HG03558 (cell line): ENCODE results near the gene APLNR.

Source experiments
- ATAC-seq: cut with Tn5 transposase; IDR thresholded peaks from one replicate; pipeline ENCODE4 v1.9.1; 2021; ENCODE audit warnings: moderate number of reproducible peaks; ENCODE audit not compliant: unreplicated experiment; ENCODE audit errors: extremely low read depth

The APLNR gene

DNA sequence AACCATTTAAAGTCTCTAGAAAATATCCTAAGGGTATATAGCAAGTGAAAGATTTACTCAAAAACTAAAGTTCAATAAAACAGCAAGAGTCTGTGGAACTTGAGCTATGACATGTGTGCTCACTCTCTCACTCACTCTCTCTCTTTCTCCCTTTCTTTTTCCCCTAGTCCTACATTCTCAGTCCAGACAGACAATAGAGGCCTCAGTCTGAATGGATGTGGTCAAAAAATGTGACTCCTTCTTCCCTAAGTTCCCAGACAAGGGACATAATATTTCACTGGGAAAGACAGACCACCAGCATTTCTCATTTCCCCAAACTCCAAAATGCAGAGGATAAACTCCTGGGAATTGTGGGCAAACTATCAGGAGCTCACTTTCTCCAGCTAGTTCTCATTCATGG is 17.6 kb upstream of the APLNR start:
- ATAC-seq = no peak

DNA sequence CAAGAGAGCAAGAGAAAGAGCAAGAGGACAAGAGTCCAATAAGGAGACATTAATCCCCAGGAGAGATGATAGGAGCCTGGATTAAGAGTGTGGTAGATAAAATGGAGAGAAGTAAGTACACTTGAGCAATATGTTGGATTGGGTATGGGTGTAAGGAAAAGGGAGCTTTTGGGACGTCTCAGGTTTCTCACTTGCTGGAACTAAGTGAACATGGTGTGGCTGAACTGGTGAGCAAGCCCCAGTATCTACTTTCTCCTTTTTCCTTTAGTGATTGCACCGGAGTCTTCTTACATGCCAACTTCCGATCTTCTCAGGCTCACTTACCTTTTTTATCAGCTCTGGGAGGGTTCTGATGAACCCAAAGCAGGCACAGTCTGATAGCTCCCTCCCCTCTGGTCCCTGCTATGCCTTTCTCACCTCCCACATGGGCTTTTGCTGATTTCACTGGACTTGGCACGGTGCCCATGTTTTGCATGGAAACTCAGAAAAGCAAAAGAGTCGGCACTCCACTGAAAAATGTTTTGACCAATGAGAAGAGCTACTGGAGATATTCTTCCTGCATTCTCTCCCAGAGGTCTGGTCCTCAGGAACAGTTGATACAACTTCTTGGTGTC is 14.5 kb upstream of the APLNR start:
- no peak for ATAC-seq

DNA sequence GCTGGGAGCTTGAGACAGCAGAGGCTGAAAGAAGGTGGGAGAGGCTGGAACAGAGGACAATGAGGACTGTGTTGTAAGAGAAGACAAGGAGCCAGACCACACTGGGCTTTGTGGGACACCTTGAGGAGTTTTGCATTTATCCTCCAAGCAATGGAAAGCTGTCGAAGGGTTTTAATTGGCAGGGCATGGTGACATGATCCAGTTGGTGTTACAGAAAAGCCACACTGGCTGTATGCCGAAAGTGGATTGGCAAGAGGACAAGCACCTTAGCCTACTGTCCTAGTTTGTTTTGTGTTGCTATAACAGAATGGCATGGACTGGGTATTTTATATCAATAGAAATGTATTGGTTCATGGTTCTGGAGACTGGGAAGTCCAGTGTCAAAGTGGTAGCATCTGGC is 14.0 kb upstream of the APLNR start:
- ATAC-seq = no peak

DNA sequence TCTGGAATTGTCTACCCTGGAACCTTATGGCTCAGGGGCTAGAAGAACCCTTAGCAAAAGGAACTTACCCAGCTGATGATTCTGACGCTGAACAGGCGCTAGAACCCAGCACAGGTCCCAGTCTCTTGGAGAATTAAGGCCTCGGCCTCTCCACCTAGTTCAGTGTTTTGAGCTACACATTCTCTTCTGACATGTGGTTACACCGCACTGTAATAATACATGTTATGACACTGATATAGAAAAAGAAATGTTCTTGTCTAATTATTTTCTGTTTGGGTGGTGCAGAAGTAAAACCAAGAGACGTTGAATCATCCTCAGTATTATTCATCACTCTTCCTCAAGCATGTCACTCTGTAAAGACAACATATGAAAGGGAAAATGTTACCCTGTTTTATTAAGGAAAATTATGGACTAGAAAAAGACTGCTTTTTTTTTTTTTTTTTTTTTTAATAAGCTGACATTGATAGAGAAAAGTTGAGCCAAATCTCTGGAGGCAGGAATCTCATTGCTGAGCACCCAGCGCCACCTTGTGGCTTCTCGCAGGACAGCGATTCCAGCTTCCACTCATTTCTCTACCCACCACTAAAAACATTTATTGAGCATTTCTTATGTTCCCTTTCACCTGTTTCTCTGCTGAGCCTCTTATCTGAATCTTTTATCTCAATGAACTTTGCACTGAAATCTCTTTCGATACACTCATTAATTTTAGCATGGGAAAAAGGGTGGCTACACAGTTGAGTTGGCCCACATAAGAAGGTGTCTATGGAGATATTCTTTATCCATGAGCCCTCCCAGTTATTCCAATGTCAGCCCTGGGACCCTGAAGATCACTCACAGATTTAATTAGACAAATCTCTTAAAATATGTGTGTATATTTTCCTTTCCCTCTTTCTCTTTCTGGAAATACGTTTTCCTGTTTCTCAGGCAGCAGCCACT is 12.6 kb upstream of the APLNR start:
- ATAC-seq = peak; percentile 41

DNA sequence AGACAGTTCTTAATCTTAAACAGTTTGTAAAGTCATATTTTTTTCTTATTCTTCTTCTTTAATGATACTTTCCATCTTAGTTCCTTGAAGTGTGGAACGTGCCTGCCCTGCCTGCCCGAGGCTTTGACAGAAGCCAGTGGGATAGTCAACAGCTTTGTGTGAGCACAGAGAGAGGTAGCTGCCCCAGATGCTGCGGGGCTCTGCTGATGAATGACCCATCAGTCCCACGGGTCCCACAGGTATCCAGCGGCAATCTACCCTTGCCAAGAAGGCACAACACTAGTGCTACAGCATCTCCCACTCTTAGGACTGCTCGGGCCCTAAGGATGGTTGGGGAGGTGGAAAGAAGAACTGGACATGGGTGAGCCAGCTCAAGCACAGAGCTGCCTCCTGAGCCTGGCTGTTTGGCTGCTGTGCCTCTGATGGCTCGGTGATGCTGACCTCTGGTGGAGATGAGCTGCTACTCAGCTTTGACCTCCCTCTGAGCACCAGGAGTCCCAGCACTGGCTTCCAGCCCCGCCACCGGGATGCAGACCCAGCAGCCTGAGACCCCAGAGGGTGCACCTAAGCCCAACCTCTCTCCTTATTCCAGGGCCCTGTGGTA is 11.8 kb upstream of the APLNR start:
- ATAC-seq = no peak

DNA sequence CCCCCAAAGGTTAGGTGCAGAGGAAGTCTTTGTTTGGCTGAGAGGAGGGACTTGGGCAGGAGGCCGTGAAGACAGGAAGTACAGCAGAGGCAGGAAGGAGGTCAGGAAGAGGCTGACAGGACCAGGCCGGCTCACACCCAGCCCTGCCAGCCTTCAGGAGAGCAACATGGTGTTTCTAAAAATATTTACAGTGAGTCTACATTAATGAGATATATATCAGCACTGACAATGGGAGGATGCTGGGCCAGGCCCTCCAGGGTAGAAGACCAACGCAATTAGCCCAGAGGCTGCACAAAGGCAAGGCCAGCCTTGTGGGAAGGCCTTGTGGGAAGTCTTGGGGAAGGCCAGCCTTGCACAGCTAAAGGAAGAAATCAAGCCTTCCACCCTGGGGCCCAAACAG is 7.9 kb upstream of the APLNR start:
- ATAC-seq = no peak

DNA sequence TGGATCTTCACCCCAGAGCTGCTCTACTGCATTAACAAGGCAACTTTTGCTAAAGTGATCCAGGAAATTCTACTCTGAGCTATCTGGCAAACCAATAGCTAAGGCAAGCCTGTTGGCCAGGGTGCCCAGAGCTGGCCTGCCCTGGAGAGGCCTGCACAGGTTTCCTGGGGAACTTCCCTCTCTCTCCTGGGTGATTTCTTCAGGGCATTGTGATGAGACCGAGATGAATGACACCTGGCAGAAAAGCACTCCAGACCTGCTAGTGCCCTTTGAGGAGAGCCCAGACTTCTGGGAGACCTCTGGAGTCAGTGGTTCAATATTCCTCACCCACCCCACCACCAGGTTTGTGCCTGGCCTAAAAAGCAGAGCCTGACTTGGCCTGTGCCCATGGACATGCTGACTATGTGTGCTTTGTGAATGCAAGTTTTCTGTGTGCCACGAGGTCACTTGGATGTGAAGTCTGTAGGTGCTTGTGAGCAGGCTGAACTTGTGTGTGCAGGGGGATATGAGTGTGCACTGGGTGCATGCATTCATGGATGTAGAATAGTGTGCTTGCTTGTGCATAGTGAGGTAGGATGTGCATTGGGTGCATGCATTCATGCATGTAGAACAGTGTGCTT is 4.4 kb upstream of the APLNR start:
- no peak for ATAC-seq

DNA sequence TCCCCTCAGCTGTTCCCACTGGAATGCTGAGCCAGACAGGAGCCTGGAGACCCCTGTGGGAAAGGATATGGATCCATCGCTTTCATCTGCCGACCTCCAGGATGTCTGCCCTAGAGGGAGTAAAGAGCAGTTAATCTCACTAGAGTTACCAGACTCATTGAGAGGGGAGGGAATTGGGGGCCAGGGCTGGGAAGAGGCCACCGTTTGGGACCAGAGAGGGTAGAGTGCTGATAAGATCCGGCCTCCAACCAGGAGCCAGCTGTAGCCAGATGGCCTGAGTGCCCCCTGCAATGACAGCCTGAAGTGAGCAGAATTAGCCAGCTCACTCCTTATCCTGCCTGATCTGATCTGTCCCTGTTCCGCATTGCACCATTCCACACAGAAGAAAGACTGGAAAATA is 3.7 kb upstream of the APLNR start:
- no peak for ATAC-seq

DNA sequence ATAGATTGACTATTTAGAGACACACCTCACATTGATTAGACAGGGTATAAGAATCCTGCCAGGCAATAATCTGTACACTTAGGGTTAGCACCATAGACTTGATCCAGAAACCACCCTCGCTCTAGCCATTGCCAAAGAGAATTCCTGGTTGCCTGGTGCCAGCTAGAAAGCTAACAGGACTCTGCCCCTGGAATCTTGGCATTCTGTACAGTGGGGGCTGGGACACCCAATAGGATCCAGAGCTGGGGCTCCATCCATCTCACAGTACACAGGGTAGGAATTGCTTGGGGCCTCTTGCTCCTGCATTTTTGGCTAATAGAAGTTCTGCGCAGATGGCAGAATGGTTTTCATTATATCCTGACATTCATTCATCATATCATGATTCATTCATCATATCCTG is 3.0 kb upstream of the APLNR start:
- ATAC-seq = no peak

DNA sequence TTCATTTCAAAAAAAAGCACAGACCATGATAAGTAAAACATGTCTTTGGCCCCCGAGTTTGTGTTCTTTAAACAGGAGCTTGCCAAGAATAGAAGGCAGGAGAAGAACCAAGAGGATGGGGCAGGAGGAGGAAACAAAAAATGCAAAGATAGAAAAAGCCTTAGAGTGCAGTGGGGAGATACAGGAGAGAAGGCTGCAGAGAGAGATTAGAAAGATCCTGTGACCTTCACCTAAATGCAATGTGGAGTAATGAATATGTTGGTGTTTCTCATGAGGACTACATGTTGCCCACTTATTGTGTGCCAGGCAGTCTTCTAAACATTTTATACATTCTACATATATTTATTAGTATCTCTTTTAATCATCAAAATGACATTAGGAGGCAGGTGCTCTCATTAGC is 2.3 kb upstream of the APLNR start:
- ATAC-seq = no peak

DNA sequence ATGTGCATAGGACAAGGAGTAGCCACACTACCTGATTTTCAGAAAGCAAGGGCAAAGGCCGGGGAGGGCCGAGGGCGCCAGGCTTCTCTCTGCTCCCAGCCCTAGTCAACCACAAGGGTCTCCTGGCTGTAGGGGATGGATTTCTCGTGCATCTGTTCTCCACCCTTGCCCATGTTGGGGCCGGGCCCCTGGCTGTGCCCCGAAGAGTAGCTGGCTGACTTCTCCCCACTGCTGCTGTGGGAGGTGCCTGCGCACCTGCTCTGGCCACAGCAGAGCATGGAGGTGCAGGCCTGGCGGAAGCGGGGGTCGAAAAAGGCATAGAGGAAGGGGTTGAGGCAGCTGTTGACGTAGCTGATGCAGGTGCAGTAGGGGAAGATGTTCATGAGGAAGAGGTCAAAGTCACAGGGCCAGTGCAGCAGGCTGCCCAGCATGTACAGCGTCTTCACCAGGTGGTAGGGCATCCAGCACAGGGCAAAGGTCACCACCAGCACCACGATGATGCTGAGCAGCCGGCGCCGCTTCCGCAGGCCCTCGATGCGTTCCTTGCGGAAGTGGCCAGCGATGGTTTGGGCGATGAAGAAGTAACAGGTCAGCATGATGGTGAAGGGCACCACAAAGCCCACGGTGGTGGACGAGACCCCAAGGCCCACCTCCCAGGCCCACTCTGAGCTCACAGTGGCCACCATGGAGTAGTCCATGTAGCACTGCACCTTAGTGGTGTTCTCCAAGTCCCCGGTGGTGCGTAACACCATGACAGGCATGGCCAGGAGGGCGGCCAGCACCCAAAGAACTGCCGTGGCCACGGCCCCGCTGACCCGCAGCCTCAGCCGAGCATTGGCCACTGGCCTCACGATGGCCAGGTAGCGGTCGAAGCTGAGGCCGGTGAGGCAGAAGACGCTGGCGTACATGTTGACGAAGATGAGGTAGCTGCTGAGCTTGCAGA is 1.0 kb downstream of the APLNR start:
- ATAC-seq = no peak

DNA sequence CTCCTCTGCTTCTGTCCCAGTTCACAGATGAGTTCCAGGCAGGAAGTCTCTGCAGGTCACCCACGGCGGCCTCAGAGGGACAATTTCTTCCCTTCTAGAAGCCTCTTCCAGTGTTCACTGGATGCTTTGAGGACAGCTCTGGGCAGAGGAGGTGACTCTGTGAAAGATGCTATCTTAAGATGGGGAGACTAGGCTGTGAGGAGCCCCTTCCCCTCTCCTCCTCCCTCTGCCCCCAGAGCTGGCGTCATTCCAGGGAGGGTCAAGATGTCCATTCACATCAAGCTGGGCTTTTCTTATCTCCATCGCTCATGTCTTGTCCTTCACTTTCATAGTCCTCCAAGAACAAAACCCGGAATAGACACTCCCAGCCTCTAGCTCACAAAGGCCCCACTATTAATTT is 3.3 kb downstream of the APLNR start:
- ATAC-seq = no peak

DNA sequence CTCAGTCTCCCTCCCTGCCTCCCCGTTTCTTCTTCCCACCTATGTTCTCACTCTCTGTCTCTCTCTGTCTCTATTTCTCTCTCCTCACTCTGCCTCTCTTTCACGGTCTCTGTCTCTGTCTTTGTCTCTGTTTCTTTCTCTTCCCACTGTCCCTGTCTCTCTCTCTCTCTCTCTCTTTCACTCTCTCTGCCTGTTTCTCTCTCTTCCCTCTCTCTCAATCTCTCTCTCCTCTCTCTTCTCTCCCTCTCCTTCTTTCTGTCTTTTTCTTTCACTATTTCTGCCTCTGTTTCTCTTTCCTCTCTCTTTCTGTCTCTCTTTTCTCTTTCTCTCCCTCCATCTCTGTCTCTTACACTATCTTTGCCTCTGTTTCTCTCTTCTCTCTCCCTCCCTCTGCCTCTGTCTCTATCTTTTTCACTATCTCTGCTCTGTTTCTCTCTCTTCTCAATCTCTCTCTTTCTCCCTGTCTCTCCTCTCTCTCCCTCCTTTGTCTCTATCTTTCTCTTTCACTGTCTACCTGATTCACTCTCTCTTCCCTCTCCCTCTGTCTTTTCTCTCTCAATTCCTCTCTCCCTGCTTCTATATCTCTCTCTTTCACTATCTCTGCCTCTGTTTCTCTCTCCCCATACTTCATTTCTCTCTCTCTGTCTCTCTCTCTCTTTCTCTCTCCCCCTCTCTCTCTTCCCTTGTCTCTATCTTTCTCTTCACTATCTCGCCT is 5.4 kb downstream of the APLNR start:
- ATAC-seq = no peak

DNA sequence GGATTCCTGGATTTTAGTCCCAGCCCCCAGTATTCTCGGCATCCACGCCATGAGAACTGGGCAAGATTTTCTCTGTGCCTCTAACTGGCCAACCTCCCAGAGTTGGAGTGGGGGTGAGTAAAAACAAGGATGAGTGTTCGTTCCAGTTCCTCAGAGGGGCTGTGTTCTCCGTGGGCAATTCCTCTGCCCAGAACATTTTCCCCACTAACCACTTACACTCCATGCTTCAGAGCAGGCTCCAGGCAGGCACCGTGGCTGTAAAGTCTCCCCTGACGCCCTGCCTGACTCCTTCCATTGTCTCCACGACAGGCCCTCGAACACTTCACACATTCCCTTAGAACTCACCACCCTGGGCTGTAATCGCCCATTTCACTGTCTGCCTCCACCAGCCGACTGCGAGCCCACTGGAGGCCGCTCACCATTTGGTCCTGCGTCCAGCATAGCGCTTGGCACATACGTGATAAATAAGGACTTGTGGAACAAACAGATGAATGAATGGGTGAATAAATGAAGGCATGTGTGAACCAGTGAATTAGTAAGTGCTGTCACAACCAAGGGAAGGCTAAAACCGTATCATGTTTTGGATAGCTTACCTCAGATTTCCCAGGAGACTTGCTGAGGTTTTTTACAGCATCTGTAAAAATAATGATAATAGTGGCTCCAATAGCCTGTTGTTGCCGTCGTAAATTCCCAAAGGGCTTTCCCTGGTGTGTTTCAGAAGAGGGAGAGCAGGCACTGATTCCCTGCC is 6.1 kb downstream of the APLNR start:
- ATAC-seq = no peak

DNA sequence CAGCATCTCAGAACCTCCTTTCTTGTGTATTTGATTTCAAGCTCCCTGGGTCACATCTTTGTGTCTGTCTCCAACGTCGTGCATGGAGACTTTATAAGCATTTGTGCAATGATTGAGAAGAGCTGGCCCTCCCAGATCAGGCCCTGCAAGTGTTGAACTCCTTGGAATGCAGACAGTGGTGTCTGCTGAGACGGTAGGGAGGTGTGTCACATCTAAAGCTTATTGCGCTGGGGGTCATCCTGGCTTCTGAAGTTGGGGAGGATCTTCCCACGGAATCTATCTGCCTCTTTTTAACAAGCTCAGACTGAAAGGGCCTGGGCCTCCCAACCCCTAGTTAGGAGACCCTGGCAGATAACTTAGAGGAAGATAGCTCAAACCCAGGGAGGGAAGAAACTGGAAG is 6.7 kb downstream of the APLNR start:
- ATAC-seq = no peak

DNA sequence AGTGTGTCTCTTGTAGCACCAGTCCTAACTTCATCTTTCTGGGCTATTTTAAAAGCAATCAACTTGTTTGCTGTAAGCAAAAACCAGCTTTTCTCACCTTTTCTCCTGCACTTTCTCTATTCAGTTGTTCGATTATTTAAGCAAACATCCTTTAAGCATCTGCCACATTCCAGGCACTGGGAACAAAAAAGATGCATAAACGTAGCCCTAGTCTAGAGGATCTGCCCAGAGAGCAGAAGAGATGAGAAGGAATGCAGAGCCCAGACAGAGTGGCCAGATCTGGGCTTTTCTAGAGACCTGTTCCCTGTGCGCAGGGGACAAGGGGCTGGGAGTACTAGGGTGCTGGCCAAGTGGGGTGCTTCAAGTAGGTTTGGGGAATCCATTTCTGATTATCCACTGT is 8.4 kb downstream of the APLNR start:
- no peak for ATAC-seq

DNA sequence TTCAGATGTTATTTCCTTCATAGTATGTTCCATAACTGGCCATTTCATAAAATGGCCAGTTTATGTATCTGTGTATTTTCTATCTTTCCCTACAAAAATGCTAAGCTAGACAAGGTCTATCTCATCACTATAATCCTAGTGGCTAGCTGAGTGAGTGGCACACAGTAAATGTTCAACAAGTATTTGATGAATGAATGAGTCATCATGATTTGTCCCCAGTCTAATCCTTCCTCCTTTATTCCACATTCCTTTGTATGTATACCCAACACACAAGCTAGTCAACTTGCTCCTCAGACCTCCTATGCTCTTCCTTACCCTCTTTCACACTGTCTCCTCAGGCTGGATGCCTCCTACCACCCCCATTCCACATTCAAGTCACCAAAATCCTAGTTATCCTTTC is 12.5 kb downstream of the APLNR start:
- ATAC-seq = no peak

DNA sequence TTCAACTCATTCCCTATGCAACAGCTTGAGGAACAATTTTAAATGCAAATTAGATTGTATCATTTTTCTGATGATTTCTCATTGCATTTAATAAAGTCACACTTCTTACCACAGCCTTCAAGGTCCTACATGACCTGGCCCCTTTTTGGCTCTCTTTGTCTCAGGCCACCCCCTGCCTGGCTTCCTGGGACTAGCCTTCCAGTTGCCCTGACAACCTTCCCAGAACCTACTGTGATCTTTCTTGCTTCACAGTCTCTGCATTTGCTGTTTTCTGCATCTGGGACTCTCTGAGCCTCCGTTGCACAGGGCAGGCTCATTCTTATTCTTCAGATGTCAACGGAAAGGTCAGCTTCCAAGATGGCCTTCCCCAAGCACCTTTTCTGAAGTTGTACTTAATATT is 12.9 kb downstream of the APLNR start:
- no peak for ATAC-seq

DNA sequence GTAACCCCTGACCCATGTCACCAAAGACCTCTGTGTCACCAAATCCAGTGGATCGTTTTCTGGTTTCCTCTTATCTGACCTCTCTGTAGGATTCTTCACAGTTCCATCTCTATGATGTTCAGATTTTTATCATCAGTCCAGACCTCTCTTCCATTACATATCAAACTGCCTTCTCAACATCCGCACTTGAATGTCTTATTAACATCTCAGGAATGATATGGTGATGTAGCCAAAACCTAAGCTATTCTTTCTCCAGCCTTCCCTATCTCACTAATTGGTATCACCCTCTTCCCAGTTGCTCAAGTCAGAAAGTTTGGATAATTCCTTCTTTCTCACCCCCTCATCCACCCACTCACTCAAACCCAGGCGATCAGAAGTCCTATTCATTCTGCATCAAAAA is 13.4 kb downstream of the APLNR start:
- no peak for ATAC-seq
